GM21717 (cell line): Measurements from ENCODE around the gene POM121.
"Not testable (repeated sequence)": the region's sequence is repeated elsewhere in the genome, so short reads cannot be mapped to it uniquely, and the experiment has no call there.

Experiments
- ATAC-seq: cut with Tn5 transposase; IDR thresholded peaks from one replicate; pipeline ENCODE4 v1.9.1; 2021; ENCODE audit warnings: mild to moderate bottlenecking, moderate library complexity; ENCODE audit not compliant: unreplicated experiment

Gene POM121

GRCh38 chr7:72990146-72990913 is 65.4 kb downstream of the POM121 start:
- not testable (repeated sequence) for ATAC-seq

DNA sequence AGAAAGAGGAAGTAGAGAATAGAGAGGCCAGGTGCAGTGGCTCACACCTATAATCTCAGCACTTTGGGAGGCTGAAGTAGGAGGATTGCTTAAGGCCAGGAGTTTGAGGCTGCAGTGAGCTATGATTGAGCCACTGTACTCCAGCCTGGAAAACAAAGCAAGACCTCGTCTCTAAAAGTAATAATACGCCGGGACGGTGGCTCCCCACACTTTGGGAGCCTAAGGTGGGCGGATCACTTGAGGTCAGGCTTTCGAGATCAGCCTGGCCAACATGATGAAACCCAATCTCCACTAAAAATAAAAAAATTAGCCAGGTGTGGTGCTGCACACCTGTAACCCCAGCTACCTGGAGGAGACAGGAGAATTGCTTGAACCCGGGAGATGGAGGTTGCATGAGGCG is 70.6 kb downstream of the POM121 start:
- ATAC-seq, result not testable (repeated sequence)

GRCh38 chr7:72997447-72997846 is 72.6 kb downstream of the POM121 start:
- not testable (repeated sequence) for ATAC-seq

- ATAC-seq, result not testable (repeated sequence)
Measured at GRCh38 chr7:72997887-72998468, 73.1 kb downstream of the POM121 start.
